Midbrain (tissue), 1 donor: ENCODE measurements around the gene HEPHL1.

Experiments
- DNase-seq: peaks from one replicate; lab custom pipeline; 2025; lab: John Stamatoyannopoulos, UW

HEPHL1 gene

DNA sequence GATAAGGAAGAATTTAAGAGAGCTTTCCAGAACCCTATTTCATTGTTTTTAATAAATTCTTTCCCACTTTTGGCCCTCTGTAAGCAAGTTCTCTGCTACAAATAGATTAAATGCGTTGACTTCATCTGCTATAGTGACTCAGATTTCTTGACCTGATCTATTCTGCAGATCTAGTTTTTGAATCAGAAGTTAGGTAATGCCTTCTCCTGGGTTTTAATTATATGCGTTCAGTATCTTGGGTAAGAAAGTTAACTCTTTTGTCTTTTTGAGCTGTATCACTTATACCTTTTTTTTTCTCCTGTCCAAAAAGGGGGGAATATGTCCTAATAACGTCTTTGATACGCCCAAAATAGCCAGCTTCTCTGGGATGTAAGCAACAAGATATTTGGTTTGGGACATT lies 2.4 kb upstream of the HEPHL1 start:
- no peak for DNase-seq

DNA sequence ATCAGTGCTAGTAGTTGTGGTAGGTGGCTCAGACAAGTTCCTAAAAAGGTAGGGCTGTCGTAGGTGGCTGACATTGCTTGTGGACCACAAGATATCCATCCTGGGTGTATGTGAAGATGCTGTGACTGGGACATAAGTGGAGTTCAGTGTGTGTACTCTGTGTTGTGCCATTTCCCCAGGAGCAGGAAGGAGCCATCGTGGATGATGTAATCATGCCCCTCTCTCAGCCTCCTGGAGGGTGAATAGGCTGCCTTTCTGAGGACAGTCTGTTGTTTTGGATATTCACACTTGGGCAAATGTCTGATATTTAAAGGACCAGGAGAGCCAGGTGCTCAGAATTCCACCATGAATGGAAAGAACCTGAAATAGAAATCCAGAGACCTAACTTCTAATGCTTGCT lies 2.7 kb downstream of the HEPHL1 start:
- no peak for DNase-seq

DNA sequence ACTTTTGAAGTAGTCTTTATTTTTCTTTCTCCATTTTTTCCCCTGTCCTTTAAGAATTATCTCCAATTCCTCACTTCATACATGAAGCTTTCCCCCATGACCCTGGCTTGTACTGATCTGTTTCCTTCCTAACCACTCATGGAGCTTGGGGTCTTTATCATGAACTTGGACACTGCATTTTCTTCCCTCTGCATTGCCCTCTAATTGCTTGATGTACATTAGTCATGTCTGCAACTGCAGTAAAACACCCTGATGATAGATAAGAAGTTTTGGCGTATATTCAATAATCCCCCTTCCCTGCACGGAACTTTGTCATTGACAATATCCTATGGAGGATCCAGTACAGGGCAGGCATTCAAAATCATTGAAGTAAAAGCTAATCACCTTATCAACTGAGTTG lies 3.4 kb downstream of the HEPHL1 start:
- no peak for DNase-seq

DNA sequence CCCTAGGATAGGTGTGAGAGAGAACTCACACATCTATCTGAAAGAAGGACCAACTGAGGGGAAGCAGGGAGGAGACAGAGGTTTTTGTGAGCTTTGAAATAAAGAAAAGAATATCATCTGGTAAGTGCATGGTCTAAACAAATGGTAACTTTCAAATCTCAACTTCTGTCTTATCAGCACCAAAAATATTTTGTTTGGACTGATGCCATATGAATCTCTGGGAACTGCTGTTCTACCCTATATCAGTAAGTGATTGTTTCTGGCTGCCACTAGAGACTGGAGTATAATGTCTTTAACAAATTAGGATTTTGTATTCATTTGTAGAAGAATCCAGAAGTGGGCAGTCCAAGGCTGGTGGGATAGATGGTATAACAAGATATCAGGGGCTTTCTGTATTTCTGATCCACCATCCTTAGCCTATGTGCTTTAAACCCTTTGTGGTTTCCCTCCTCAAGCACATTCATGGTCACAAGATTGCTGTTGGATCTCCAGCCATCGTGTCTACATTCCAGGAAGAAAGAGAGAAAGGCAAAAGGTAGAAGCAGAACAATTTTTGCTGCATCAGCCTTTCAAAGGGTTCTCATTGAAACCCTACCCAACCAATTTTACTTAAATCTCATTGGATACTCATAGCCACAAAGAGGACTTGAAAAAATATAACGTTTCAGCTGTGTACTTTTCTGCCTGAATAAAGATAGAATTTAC lies 4.7 kb downstream of the HEPHL1 start:
- DNase-seq = no peak

DNA sequence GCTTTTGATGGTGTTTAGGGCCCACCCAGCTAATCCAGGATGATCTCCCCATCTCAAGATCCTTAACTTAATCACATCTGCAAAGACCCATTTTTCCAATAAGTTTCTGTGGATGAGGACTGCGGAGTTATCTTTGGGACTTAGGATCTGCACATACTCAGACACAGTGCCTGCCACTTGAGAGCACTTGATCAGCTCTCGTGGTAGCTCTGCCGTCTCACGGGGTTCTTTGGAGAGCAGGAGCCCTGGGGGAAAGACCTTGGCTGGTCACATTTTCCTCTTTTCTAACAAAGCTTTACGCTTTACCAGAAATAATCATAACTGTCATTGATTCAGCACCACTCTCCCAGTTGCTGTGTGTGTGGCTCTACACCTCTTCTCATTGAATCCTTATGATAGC lies 6.1 kb downstream of the HEPHL1 start:
- DNase-seq = no peak

DNA sequence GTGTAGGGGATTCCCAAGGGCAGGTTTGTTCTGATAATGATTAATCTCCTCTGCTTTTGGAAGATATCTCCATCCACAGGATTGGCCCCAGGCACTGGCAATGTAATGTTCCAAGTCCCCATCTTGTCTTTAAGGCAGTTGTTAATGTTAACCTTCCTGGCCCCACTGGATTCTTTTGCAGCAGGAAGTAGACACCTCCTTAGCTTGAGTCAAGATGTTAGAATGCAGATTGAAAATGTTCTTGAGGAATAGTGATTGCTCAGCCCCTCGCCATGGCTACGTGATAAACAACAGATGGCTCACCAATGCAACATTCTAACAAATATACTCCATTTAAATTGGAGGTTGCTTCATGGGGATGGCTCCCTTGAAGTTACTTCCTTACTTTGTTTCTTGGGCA lies 7.3 kb downstream of the HEPHL1 start:
- DNase-seq = no peak

DNA sequence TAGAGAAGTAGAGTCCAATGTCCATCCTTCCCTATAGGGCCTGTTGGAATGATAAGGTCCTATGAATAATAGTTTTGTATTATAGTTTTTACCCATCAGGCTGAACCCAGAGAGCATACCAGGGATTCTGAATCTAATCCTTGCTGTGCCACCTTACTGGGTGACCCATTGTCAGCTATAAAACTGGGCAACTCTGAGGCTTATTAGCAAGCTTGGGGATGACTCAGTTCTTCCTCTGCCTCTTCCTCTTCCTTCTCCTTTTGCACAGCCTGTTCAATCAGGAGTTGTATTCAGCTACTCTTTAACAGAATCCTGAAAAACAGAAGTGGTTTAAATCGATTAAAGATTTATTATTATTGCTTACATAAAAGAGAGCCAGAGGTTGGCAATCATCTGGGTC lies 8.9 kb downstream of the HEPHL1 start:
- no peak for DNase-seq

DNA sequence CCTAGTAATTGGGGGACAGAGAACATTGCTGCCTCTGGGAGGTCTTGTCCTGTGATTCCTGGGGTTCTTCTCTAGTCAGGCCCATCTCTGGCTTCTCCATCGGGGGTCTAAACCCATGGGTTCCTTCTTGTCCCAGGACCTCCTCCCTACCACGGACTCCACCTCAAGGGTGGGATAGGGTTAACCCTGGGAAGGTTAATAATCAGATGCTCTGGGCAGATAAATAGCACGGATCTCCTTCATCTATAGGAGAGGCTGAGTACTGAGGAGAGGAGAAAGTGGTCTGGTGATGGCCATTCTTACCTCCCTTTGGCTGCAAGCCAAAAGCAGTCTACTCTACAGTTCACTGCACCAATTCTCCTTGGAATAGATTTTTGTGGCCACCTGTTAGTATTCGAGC lies 10.5 kb downstream of the HEPHL1 start:
- DNase-seq = no peak

DNA sequence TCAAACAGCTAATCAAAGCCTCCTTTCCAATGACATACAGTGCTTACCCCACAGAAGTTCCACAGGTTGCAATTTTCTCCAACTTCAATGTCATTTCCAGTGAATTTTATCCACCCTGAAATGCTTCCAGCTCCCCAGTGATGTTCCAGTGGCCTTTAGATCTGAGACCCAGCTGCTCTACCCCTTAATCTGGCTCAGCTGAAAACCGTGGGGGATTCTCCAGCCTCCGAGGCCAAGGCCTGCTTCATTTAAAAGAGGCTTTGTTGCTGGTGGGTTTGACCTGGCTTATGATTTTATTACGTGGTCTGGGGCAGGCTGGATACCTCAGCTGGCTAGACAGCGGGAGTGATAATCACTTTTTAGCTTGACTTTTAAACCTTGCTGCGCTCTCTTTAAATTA lies 10.9 kb downstream of the HEPHL1 start:
- DNase-seq = no peak

DNA sequence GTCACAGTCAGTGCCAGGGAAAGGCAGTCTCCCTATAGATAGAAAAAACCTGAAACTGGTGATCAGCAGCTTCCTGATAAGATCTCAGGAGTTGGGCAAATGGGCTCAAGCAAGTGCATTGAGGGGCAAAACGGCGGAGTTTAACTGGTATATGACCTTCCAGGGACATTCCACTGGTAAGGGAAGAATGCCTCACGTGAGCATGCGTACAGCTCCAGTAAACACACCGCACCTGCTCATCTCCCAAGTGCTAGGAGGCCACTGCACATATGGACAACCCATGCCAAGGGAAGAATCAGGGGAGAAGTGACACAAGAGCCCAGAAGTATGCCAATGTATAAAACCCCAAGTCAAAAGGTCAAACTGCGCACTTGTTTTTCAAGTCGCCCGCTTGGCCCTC lies 11.6 kb downstream of the HEPHL1 start:
- DNase-seq = no peak

DNA sequence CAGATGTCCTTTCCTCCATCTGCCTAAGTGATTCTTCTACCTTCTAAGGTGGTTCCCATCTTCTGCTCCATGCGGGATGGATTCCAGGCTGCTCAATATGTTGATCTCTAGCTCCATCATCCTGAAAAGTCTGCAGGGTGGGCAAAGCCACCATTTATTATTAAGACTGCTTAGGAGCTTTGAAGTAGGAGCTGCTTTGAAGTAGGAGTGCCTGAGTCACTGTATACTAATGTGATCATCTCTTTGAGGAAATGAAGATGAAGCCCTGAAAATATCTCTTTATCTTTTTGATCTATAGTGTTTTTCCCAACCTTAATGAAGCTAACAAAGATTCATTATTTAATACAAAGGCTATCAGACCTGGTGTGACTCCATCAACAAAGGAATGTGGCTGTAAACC lies 13.1 kb downstream of the HEPHL1 start:
- no peak for DNase-seq

DNA sequence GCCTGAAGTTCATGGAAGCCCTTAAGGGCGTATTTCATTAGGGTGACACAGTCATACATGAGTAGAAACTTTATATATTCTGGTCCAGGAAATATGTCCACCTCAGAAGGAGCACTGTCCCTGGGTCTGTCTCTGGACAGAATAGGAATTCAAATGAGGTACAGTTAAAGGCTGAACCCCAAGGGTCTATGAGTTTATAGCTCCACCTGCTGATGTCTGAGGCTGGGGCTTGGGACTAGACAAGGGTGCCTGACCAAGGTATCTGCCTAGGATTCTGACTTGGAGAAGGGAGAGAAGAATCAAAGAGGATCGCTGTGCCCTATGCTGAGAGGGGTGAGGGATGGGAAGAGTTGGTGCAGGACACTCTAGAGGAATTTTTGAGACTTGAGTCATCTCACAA lies 14.9 kb downstream of the HEPHL1 start:
- no peak for DNase-seq

DNA sequence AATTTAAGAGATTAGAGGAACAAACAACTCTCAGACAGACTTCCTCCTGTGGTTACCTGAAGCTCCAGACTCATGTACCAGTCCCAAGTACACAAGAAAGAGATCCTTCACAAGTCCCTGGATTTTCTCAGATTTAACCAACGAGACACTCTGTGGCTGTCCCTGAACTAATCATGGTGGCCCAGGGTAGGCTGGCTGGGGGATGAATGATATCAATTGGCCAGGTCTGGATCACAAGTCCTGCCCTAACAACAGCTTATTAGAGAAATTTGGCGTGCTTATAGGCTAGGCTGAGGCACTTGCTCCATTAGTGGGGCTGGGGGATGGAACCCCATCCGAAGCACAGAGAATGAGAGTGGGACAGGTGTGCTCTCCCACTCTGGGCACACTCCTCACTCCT lies 22.1 kb downstream of the HEPHL1 start:
- no peak for DNase-seq

DNA sequence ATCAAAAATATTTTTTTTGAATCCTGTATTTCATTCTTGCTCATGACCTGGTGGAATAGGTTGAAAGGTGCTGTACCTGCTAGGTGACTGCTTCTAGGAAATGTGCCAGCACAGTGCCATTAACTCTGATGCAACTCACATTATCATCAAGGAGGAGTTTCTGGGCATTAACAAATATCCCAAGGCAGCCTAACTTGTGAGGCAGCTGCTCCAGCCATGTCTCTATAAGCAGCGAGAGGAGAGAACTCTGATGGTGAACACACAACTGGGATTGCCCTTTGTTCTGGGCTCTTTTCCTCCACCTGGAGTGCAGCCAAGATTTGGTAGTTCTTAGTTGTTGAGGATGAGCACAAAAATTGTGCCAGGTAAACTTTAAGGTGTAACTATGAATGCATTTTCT lies 25.6 kb downstream of the HEPHL1 start:
- DNase-seq = no peak

DNA sequence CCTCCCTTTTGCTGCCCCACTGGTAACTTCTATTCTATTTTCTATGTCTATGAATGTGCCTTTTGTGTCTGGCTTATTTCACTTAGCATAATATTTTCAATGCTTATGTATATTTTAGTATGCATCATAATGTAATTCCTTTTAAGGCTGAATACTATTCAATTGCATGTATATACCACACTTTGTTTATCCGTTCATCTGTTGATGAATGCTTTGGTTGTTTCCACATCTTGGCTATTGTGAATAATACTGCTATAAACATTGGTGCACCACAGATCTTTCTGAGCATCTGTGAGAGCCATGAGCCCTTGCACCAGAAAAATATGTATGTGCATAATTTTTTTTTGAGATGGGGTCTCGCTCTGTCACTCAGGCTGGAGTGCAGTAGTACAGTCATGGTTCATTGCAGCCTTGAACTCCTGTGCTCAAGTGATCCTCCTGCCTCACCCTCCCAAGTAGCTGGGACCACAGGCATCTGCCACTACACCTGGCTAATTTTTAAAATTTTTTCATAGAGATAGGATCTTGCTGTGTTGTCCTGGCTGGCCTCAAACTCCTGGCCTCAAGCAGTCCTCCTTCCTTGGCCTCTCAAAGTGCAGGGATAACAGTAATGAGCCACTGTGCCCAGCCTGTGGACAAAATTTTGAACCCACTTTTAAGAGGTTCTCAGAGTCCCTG lies 27.0 kb downstream of the HEPHL1 start:
- DNase-seq = no peak

DNA sequence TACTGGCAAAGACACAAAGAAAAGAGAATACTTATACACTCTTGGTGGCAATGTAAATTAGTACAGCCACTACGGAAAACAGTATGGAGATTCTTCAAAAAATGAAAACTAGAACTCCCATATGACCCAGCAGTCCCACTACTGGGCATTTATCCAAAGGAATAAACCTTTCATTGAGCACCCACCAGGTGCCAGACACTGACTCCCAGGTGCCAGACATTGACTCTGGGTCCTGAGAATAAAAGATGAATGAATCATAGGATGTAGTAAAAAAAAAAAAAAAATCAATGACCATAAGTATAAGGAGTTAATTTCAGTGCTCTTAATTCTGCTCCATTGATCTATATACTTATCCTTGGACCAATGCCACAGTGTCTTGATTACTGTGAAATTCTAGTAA lies 28.2 kb downstream of the HEPHL1 start:
- no peak for DNase-seq

DNA sequence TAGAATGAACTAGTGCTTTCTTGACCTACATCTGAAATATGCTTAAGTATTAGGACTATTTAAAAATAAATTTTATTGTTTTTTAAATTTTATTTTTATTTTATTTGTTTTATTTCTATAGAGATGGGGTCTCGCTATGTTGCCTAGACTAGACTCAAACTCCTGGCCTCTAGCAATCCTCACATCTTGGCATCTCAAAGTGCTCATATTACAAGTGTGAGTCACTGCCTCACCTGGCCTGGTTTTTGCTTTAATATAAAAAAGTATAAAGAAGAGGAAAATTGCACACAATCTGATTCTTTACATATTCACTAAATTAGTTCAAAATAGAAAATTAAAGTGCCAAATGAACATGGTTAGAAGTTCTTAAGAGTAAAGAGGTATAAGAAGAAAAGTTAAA lies 37.5 kb downstream of the HEPHL1 start:
- no peak for DNase-seq

DNA sequence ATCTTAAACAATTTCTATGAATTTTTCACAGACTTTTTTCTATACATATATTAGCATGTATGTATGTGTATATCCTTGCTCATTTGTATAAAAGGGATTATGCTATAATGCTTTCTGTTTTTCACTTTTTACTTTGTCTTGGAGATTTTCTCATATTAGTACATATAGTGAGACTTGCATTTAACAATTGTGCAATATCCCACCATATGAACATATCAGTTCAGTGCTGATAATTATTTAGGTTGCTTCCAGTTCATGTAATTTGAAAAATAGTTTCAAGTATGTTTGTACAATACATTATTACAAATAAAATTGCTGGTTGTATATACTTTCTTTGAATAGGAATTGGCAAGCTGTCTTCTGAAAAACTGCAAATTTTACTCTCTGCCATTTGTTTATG lies 37.9 kb downstream of the HEPHL1 start:
- no peak for DNase-seq

DNA sequence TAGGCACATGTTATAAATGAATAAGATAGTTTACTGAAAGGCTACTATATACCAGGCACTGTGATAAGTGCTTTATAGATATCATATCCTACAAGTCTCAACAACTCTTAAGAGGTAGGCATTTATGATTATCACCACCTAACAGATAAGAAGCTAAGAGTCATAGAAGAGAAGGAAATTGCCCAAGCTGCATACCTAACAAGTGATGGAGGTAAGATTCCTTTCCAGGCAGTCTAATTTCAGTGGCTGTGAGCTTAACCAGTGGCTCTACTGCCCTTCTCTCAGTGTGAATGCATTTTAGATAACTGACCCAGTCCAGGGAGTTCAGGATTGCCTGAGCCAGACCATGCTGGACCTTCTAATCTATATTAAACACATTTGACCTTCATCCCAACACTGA lies 39.2 kb downstream of the HEPHL1 start:
- DNase-seq = no peak

DNA sequence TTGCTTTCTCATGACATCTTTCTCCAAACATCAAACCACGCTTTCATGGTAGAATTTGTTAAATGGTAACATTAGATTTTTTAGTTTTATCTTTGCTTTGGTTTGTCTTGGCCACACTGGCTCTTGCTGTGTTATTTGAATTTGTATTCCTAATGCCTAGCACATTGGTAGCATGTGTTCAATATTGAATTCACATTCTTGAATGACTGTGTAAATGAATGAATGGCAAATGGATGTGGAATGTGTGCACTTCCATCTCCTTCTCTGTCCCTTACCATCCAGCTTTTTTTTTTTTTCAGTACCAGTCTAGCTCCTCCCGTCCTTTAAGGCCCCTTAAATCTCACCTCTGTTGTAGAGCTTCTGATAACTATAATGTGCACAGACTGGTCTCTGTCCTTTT lies 41.2 kb downstream of the HEPHL1 start:
- no peak for DNase-seq

DNA sequence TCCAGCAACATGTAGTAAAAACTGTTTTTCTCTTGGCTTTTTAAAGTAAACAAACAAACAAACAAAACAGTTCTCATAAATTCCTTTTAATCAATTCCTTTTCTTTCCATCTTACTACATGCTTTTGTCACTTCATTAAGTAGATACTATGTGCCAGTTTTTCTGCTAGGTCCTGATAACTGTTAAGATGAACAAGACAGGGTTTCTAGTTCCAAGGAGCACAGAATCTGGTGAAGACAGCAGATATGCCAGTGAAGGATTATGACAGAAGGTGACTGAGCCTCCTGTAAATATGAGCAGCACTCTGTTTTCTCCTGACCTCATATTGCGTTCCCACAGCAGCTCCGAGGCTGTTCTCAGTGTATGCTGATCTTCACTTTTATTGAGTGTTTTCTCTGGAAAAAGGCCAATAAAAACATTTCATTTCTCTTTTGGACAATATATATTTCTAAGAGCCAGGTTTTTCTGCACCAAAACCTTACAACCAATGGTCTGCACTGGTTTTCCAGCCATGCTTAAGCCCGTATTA lies 45.8 kb downstream of the HEPHL1 start:
- DNase-seq = no peak

DNA sequence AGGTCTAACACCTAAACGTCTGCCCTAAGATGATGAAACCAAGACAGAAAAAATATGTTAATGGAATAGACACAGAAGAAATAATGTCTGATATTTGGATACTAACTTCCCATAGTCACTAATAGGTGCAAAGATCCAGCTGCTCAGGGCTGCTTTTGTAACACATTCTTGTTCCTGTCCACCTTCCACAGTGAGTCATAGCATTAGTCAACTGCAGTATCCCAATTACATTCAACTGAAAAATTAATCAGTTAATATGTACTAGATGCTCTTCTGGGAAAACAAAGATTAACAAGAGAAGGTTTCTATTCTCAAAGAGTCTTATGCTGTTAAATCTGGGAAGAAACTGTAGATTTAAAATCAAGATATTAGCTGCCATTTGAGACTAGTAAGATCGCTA lies 47.6 kb downstream of the HEPHL1 start:
- no peak for DNase-seq

DNA sequence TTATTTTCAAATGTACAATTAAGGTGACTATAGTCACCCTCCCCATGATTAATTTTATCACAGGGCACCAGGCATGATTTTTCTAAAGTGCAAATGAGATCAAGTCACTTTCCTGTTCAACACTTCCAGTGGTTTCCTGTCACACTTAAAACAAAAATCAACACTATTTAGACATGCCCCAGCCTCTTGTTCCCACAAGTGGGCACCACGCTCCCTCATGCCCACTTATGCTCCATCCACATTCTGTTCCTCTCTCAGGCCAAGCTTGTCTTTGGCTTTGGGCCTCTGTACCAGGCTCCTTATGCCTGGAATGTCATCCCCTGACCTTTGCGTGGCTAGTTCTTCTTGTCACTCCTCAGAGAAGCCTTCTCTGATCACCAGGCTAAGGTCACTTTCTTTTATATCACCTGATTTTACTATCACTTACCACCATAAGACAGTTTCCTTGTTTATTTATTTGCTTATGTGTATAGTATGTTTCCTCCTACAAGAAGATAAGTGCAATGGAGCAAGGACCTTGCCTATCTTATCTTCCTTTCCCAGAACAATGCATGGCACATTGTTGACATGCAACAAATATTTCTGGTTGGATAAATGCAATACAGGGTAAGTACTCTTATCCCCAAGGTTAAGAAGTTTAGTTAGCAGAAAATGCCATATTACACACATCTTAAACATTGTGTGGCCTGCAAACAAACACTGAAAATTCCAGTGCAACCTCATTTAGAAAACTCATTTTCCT lies 56.6 kb downstream of the HEPHL1 start:
- DNase-seq = no peak
